HG03097 (cell line): ENCODE data around the gene ELMOD1.
"Not testable (repeated sequence)": the region's sequence is repeated elsewhere in the genome, so short reads cannot be mapped to it uniquely, and the experiment has no call there.

ENCODE experiments used
- ATAC-seq: cut with Tn5 transposase; IDR thresholded peaks from one replicate; pipeline ENCODE4 v1.9.1; 2021; ENCODE audit not compliant: unreplicated experiment, low FRiP score

Gene ELMOD1

DNA sequence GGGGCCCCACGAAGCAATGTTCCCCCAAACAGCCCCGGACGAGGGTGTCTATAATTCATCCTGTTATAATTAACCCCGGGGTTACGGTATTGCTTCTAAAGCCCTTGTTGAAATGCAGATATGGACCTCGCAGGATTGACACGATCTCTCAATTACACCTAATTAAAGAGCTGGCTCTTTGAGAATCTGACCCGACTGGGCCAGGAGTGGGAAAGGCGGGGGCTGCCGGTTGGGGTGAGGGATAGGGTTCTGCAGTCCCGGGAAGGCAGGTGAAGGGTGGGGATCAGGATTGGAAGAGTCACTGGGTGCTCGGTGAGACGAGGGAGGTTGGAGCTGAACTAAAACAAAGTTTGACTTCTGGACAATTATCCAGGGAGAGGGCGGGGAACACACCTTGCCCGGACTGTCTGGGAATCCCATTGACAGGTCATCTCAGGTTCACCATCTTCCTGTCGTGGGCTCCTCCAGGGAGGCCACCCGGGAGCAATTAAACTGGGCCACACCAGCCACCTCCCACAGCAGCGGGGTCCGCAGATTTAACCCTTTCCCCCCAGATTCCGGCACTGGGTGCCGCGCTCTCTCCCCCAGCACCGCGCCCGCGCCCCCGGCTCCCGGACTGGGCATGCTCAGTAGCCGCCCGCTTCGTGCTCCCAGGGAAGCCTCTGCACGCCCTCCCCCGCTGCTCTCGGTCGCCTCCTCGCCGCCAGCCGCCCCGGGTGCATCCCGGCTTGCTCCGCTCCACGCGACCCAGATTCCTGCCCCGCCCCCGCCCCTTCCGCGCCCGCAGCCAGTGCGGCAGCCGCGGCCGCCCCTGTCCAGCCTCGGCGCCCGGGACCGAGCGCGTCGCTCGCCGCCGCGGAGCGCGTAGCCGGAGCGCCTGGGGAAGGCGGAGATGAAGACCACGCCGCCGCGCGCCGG lies at the start of gene ELMOD1:
Gene ELMOD1 (plus strand): TSS at position 688 of the 918 bp plus-strand sequence. CDS start 27,043 bp downstream, outside the sequence.
- peak; percentile 46 for ATAC-seq

DNA sequence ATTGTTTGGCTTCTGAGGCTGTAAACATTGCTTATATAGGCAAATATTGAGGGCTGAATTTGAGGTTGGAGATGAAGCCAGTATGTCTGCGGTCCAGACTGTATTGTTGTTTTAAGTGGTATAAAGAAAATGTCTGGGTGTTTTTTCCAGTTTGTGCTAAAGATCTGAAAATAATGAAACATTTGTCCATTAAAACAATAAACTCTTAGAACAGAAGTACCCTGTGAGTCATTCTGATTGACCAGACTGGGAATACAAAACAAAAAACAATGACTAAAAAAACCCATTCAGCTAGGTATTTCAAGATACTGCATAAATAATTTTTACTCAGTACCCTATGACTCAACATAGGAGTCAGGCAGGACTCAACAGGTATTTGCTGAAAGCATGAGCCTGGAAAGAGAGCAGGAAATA lies 45.8 kb upstream of the ELMOD1 start:
- no peak for ATAC-seq

- no peak for ATAC-seq
Measured at GRCh38 chr11:107547961-107548360, 43.0 kb upstream of the ELMOD1 start.

DNA sequence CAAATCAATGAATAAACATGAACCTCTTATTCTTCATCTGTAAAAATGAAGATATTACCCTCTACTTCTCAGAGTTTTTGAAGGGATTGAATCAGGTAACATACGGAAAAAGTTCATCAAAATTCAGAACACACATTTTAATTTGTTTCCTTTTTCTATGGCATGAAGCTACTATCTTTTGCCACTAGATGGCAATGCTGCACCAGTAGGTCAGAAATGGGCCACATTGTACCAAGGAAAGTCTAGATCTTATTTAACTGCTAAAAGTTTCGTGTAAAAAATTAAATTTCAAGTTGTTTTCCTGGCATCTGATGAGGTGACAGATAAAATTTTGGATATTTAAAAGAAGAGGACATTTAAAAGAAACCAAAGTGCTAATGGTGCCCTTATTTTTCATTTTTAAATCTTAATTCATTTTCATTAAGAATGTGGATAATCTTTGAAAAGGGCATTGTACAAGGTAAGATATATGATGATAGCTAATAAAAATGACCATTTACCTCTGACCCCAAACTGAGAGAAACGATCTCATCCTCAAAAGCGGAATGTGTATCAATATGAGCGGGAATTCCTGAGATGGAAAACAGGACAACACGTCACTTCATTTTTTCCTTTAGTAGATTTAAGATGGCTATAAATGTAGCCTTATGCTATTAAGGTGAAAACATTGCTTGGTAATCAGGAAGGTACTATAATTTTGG lies 41.5 kb upstream of the ELMOD1 start:
- ATAC-seq = no peak

GRCh38 chr11:107549954-107550285 lies 41.0 kb upstream of the ELMOD1 start:
- no peak for ATAC-seq

DNA sequence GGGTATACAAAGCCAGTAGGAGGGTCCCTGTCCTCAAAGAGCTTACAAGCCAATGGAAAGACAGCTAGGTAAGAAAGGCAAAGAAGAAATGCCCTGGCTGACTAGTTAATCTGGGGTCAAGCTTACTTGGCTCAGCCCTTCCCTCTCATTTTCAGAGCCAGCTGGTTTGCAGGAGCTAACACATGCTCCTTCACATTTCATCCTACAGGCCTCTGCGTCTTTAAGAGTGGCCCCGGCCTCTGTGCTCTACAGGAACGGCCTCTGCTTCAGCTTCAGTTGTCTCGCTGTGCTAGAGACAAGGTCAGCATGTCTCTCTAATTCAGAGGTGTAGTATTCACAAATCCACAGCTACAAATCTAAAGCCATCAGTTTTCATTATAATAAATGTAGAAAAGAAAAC lies 40.6 kb upstream of the ELMOD1 start:
- no peak for ATAC-seq

- no peak for ATAC-seq
Measured at GRCh38 chr11:107561688-107562087, 29.3 kb upstream of the ELMOD1 start.

- no peak for ATAC-seq
Measured at GRCh38 chr11:107562647-107563208, 28.2 kb upstream of the ELMOD1 start.

DNA sequence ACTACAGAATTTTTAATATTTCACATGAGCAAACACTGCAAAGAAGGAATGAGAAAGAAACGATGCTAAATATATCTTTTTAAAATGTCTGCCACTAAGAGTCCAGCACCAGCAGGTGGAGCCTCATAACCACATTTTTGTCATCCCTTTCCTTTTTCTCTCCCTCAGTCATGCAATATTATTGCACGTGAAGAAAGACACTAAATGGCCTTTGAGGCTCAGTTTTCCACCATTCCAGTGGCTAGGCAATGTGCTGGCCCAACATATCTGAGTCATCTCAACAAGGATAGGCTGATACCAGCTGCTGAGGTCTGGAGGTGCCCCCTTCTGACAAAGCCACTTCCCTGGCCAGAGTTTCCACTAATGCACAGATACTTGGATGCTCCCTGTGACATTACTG lies 27.2 kb upstream of the ELMOD1 start:
- peak; percentile 24 for ATAC-seq

DNA sequence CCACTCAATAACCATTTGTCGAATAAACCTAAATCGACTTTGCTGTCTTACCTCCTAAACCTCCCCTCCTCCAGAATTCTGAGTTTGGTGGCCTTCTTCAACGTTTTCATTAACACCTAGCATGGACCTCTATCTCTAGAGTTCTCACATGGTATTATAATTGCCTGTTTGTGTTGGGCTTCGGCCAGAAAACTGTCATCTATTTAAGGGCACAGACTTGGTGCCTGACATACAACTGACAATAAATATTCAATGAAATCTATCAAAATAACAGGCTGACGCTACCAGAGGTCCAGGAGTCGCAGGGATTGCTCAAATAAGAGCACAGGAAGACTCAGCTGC lies 26.1 kb upstream of the ELMOD1 start:
- ATAC-seq = peak; percentile 2

DNA sequence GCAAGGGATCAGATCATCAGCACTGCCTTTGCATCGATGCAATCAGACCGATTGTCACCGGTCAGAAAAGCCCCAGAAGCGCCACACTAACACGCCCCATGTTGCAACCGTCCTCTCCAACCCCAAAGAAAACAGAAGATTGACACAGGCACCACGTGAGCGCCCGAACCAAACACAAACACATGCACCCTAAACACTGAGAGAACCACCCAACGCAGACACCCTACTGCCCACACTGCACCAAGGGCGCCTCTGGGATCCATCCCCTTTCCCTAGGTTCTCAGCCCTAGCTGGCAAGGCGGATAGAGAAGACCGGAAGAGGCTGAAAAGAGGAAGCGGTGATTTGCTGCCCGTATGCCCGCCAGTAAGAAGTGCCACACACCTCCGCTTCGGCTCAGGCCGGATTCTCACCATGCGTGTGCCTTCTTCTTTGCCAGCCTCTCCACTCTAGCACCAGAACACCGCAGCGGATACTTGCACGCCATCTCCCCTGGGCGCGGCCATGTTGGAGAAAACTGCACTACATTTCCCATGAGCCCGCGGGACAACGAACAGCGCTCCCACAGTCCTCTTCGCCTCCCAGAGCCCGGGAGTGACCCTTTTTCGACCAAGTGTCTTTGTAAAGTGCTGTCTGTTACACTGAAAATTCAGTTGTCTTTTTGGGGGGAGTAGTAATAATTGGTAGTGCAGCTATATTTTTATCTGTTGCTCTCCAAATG lies 25.6 kb upstream of the ELMOD1 start, which contains the start of gene ALKBH8:
Gene ALKBH8 (minus strand): TSS at position 517 of the 719 bp plus-strand sequence. CDS start 4,842 bp downstream, outside the sequence.
- ATAC-seq = peak; percentile 77

DNA sequence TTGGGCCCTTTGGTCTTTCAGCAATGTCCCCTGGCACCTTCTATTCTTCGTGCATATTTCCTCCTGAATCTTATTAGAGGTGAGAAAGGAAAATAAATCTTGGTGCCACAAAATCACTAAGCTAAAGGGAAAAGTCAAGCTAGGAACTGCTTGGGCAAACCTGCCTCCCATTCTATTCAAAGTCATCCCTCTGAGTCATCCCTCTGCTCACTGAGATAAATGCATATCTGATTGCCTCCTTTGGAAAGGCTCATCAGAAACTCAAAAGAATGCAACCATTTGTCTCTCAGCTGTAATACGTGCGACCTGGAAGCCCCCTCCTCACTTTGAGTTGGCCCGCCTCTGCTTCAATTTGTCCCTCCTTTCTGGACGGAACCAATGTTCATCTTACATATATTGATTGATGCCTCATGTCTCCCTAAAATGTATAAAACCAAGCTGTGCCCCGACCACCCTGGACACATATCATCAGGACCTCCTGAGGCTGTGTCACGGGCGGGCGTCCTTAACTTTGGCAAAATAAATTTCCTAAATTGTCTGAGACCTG lies 24.9 kb upstream of the ELMOD1 start:
- not testable (repeated sequence) for ATAC-seq

GRCh38 chr11:107566569-107566968 lies 24.4 kb upstream of the ELMOD1 start:
- no peak for ATAC-seq

GRCh38 chr11:107567739-107568335 lies 23.1 kb upstream of the ELMOD1 start:
- no peak for ATAC-seq

GRCh38 chr11:107570015-107570414 lies 20.9 kb upstream of the ELMOD1 start:
- no peak for ATAC-seq

GRCh38 chr11:107573438-107573837 lies 17.5 kb upstream of the ELMOD1 start:
- ATAC-seq = no peak

- ATAC-seq = not testable (repeated sequence)
Measured at GRCh38 chr11:107576497-107577345, 14.2 kb upstream of the ELMOD1 start.

- no peak for ATAC-seq
Measured at GRCh38 chr11:107577346-107577711, 13.6 kb upstream of the ELMOD1 start.

GRCh38 chr11:107579169-107579568 lies 11.8 kb upstream of the ELMOD1 start:
- ATAC-seq = not testable (repeated sequence)
